GM12801 (cell line): ENCODE data around the gene AQP6.

Experiments
- TF ChIP-seq, protein P1 (sequence below): IDR thresholded peaks from one replicate; pipeline ENCODE4 v1.5.1; 2011; ENCODE audit warnings: control low read depth; ENCODE audit not compliant: insufficient read length; ENCODE audit errors: extremely low read depth

Gene AQP6

DNA sequence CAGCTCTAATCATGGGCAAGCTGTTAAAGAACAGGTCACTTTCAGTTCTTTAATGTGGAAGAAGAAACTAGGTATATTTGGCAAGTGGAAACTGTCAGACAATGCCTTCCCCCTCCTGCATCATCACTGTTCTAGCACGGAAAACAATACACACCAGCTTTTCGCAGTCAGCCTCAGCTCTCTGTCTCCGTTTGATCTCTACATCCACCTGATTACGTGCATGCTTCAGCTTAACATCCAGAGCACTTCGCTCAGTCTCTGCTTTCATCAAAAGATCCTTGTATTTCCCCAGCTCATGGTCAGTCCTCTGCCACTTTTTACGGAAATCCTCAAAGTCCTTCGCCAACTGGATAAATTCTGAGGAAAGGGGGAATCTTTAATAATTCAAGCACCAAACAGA is 33.5 kb downstream of the AQP6 start:
- TF ChIP-seq, protein P1, sequence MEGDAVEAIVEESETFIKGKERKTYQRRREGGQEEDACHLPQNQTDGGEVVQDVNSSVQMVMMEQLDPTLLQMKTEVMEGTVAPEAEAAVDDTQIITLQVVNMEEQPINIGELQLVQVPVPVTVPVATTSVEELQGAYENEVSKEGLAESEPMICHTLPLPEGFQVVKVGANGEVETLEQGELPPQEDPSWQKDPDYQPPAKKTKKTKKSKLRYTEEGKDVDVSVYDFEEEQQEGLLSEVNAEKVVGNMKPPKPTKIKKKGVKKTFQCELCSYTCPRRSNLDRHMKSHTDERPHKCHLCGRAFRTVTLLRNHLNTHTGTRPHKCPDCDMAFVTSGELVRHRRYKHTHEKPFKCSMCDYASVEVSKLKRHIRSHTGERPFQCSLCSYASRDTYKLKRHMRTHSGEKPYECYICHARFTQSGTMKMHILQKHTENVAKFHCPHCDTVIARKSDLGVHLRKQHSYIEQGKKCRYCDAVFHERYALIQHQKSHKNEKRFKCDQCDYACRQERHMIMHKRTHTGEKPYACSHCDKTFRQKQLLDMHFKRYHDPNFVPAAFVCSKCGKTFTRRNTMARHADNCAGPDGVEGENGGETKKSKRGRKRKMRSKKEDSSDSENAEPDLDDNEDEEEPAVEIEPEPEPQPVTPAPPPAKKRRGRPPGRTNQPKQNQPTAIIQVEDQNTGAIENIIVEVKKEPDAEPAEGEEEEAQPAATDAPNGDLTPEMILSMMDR = no peak

DNA sequence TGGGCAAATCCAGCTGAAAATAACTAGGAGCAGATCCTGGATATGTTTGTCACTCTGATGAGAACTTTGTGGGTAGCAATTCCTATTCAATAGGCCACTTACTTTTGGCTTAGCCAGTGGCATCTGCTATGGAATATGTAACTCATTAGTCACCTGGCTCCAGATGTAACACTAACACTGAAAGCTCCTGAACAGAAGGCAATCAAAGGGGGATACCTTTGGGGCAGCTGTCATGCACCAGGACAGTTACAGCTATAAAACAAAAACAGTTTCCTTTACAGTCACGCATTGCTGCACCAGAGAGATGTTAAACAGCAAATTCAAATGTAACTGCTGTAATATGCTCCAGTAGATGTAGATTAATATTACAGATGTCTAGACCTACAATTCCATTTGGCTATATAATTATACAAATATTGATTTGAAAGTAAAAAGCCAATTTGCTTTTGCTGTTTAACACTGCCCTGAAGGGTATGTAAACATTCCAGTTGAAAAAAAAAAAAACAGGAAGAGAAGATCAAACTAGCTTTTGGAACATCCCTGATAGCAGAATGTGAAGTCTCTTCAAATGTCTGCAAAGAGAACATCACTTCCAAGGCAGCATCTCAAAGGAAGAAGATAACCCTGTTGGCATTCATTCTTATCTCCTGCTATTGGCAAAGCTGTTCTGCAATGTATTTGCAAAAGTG is 34.2 kb downstream of the AQP6 start:
- TF ChIP-seq, protein P1 = no peak

DNA sequence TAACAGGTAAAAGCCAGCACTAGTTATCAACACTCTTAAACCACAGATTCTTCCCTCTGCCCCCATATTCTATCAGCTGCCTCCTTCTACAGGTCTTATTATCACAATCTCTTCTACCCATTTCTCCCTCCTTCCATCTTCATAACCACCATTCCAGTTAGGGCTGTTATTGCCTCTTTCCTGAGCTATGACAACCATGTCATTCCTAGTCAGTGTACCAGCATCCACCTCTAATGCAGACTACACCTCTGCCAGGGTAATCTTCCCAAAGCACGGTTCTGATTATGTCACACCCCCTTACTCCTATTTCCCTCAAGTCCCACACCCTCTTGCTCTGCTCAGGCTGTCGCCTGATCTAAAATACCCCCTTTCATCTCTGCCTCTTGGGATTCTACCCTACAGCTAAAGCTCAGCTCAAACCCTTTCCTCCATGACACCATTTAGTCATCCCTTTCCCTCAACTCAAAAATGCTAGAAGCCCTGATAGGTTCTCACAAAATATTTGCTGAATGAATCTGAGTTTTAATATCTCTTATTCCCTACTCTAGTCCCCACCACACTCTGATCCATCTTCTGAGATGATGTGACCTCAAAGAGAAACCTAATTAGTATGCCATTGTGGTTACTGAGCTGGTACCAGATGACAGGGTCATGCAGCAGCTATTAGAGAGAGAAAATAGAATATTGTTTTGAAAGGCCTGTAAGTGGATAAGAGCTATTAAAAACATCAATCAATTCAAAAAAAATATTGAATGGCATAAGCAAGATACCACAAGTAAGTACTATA is 40.8 kb downstream of the AQP6 start:
- TF ChIP-seq, protein P1 = no peak

DNA sequence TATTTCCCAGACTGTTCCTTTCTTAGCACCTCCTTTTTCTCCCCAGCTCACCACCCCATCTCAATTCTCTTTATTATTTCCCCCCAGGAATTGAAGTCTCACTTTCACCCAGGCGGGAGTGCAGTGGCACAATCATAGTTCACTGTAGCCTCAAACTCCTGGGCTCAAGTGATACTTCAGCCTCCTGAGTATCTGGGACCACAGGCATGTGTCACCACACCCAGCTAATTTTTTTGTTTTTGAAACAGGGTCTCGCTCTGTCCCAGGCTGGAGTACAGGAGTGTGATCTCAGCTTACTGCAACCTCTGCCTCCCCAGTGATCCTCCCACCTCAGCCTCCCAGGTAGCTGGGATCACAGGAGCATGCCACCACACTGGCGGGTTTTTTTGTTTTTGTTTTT is 41.6 kb downstream of the AQP6 start:
- TF ChIP-seq, protein P1 = no peak

DNA sequence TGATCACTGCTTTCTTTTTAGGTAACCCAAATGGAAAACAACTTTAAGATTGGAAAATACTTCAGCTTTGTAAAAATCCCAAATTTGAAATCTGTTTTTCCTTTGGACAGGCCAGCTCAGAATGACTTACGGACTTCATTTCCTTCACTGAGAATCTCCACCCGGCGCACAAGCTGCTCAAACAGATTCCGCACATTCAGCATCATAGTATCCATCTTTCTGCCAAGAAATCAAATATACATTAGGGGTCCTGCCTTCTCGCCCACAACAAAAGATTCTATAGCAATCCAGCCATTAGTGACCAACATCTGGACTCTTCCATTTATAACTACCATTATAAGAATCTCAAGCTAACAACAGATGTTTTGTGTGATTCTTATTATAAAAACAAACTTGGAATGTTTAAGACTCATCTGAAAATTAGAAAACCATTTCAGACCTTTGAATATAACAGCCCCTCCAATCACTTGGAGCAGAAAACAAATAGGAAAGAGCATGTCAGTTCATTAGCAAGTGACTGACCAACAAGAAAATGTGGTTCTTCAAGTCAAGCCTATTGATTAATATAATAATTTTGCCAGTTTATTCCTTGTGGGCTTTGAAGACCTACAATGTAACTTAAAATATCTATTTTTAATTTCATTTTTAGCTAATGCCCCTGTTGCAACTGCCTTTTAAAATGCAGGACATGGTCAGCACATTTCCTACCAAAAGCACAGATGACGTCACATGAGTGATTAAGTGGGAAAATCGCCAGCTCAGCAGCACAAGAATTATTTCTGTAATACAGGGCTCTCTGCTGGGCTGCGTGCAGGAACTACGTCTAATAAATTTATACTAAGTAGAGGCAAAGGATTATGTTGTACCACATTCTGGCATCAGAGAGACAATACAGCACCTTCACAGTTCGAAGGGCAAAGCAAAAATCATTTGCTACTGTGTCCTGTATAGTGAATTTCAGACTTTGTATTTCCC is 44.0 kb downstream of the AQP6 start:
- TF ChIP-seq, protein P1 = no peak

DNA sequence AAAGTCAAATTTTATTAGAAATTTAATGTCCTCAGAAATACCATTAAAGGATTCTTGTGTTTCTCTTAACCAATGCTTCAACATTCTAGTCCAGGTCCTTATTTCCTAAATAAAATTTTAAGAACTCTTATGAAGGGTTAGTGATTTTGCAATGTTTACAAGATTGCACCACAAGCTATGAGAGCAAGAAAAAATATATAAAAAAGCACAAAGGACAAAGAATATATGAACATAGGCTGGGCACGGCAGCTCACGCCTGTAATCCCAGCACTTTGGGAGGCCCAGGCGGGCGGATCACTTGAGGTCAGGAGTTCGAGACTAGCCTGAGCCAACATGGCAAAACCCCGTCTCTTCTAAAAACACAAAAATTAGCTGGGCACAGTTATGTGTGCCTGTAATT is 44.9 kb downstream of the AQP6 start:
- TF ChIP-seq, protein P1 = no peak

DNA sequence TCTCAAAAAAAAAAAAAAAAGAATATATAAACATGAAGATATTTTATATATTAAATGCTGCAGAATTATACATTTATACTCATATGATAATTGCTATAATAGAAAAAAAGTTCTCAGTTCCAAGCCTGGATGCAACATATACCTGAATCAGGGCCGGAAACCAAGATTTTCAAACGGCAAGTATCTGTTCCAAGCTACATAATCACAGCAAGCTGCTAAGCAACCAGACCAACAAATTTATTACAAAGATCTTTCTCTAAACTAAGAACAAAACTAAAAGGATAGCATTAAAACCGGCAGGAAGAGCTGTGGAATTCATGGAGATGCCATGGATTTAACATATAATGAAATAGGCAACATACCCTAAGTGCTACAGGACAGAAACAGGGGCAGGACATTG is 45.4 kb downstream of the AQP6 start:
- TF ChIP-seq, protein P1 = no peak
